Mesothelial cell of epicardium (in vitro differentiated cells): ENCODE measurements around the gene SEMA3F. TPM values are rescaled to one million over a fixed set of nuclear protein-coding genes. Genes with fewer than 3 reads are reported as not detected.

ENCODE experiments used
- DNase-seq, 2 experiments: peaks; one replicate each; pipeline ENCODE4 v3.0.0; 2021; ENCODE audit warnings: low spot score in 2 of 2; ENCODE audit not compliant: unreplicated experiment in 2 of 2
- H3K27ac Mint-ChIP-seq: 2 replicates; pipeline ENCODE4 v1.8.0; 2021; ENCODE audit warnings: mixed read lengths
- H3K27me3 Mint-ChIP-seq: 2 replicates; pipeline ENCODE4 v1.8.0; 2021; ENCODE audit warnings: low read depth, mixed read lengths
- H3K36me3 Mint-ChIP-seq: 2 replicates; pipeline ENCODE4 v1.8.0; 2021; ENCODE audit warnings: mixed read lengths
- H3K4me1 Mint-ChIP-seq: 2 replicates; pipeline ENCODE4 v1.8.0; 2021; ENCODE audit warnings: mixed read lengths
- H3K4me3 Mint-ChIP-seq: 2 replicates; pipeline ENCODE4 v1.8.0; 2021; ENCODE audit warnings: mild to moderate bottlenecking, moderate library complexity, mixed read lengths
- H3K9me3 Mint-ChIP-seq: 2 replicates; pipeline ENCODE4 v1.8.0; 2021; ENCODE audit warnings: mixed read lengths
- total RNA-seq: library from RNA; stranded (reverse); gene quantifications from 3 replicates; pipeline ENCODE4 v1.2.1, GENCODE V29; 2021
- TF ChIP-seq, protein P1 (sequence below): fragments of 200-600 bp; sonication (generic); IDR thresholded peaks from one replicate; pipeline ENCODE4 v1.5.0; 2021; ENCODE audit warnings: antibody characterized with exemption; ENCODE audit not compliant: unreplicated experiment

Gene SEMA3F
- total RNA-seq, 1 donor from 2014 or later, result 99.1 TPM

DNA sequence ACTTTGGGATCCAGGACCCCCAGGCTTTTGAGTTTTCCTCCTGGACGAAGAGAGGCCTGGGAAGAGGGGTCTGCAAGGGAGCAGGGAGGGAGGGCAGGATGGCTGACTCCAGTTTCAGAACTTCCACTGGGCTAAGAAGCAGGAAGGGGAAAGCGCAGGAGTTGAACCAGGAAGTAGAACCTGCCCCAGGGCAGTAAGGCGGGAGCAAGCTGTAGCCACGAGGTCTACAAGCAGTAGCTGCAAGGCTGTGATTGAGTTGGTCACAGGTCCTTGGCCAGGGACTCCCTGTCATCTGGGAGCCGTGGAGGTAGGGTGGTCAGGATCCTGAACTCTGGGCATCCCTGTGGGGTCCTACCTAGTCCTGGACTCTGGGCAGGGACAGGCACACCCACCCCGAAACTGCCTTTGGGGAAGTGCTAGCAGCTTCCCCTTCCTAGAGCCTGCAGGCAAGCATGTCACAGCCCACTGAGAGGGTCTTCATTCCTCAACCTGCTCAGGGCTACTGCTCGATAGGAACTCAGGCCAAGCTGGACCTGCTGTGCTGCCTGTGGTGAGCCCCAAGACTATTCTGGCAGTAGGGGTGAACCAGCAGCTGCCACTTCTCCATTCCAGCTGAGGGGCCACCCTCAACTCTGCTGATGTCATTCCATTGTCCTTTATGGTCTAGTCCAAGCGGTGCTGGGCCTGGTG lies 75.1 kb downstream of the SEMA3F start:
- TF ChIP-seq, protein P1, sequence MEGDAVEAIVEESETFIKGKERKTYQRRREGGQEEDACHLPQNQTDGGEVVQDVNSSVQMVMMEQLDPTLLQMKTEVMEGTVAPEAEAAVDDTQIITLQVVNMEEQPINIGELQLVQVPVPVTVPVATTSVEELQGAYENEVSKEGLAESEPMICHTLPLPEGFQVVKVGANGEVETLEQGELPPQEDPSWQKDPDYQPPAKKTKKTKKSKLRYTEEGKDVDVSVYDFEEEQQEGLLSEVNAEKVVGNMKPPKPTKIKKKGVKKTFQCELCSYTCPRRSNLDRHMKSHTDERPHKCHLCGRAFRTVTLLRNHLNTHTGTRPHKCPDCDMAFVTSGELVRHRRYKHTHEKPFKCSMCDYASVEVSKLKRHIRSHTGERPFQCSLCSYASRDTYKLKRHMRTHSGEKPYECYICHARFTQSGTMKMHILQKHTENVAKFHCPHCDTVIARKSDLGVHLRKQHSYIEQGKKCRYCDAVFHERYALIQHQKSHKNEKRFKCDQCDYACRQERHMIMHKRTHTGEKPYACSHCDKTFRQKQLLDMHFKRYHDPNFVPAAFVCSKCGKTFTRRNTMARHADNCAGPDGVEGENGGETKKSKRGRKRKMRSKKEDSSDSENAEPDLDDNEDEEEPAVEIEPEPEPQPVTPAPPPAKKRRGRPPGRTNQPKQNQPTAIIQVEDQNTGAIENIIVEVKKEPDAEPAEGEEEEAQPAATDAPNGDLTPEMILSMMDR, result no peak
- Mint-ChIP-seq H3K4me1 (peaks cover 33% of the 10 kb centered on the region), H3K4me3 (no peak overlapping the region), H3K9me3 (no peaks in the 10 kb centered on the region), H3K27me3 (peaks cover 2% of the 10 kb centered on the region), H3K27ac (no peak overlapping the region), H3K36me3 (no peaks in the 10 kb centered on the region)
- DNase-seq, result no peak

DNA sequence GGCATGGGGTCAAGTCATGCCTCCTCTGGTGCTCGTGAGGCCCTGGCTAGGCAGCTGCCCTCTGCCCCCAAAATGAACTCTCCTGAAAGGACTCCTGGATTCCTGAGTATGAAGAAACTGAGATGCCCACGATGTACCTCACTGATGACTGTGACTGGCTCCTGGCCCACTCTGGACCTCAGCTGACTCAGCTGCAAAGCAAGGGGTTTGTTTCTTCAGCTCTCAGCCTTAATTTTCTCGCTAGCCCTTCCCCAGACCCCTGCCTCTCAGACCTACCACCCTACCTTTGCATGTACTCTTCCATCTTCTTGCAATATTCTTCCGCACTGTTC lies 75.6 kb downstream of the SEMA3F start:
- Mint-ChIP-seq H3K4me3 (no peak overlapping the region), H3K27me3 (no peaks in the 10 kb centered on the region), H3K9me3 (no peaks in the 10 kb centered on the region), H3K27ac (no peak overlapping the region), H3K36me3 (no peaks in the 10 kb centered on the region), H3K4me1 (peaks cover 37% of the 10 kb centered on the region)
- TF ChIP-seq, protein P1, result no peak
- DNase-seq, result no peak

DNA sequence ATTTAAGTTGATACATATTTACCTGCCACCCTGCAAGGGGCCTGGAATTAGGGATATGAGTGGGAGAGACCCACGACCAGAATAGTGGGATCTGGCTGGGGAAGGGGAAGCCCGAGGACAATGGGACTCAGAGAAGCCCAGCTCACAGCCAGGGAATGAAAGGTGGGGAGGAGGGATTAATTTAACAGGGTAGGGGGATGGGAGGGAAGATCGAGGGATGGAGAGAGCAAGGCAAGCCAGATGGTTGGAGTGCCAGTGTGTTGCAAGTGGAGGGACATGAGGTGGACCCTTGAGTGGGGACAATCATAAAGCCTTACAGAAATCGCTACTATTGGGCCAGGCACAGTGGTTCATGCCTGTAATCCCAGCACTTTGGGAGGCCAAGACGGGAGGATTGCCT lies 76.5 kb downstream of the SEMA3F start:
- Mint-ChIP-seq H3K4me1 (peaks cover 33% of the 10 kb centered on the region), H3K9me3 (no peaks in the 10 kb centered on the region), H3K36me3 (no peaks in the 10 kb centered on the region), H3K4me3 (no peak overlapping the region), H3K27me3 (no peaks in the 10 kb centered on the region), H3K27ac (no peak overlapping the region)
- DNase-seq, result no peak
- TF ChIP-seq, protein P1, result no peak

DNA sequence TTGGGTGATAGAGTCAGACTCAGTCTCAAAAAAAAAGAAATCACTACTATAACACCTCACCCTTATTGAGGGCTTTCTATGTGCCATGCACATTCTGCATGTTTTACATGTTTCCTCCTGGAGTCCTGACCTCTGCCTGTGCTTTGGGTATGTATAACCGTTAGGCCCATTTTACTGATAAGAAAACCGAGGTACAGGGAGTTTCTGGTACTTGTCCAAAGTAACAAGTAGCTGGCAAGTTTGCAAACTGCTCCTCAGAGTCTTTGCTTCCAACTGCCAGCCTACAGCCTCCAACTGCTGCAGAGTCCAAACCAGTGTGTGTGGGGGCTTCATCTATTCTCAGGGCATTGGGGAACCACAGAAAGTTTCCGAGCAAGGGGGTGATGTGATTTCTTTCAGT lies 77.2 kb downstream of the SEMA3F start:
- H3K27ac Mint-ChIP-seq, result peak overlapping the region; percentile 12
- no peaks in the 10 kb centered on the region for H3K36me3 Mint-ChIP-seq
- TF ChIP-seq, protein P1, result no peak
- H3K4me3 Mint-ChIP-seq, result no peak overlapping the region
- DNase-seq, result no peak
- no peaks in the 10 kb centered on the region for H3K27me3 Mint-ChIP-seq
- no peaks in the 10 kb centered on the region for H3K9me3 Mint-ChIP-seq
- H3K4me1 Mint-ChIP-seq, result peaks cover 32% of the 10 kb centered on the region

DNA sequence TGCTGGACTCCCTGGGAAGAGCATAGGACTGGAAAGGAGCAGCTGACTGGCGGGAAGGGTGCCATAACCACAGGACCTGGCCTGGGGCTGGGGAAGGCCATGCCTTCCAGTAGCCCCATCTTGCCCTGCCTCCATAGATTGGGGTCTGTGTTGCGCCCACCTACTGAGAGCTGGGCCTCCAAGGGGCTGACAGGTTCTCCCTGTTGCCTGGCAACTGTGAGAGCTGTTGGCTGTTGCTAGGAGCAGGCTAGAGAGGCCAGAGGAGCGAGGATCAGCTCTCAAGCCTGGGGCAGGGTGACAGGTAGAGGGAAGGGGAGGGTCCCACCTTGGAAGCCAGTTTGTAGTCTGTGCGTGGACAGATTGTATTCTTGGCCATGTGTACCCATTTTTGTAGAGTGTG lies 78.1 kb downstream of the SEMA3F start:
- Mint-ChIP-seq H3K9me3 (no peaks in the 10 kb centered on the region), H3K36me3 (no peaks in the 10 kb centered on the region), H3K4me3 (no peak overlapping the region), H3K27ac (no peak overlapping the region), H3K27me3 (no peaks in the 10 kb centered on the region), H3K4me1 (peaks cover 33% of the 10 kb centered on the region)
- no peak for DNase-seq
- TF ChIP-seq, protein P1, result no peak
